Astrocyte of the spinal cord (primary cell): ENCODE results near the gene PKNOX2.
A peak's percentile ranks its signal among the peaks of the same experiment; 100 is the strongest.

Experiments
- DNase-seq: peaks from one replicate; pipeline ENCODE4 v3.0.0; 2011; ENCODE audit warnings: low read depth, low spot score
- H3K4me3 ChIP-seq: 2 replicates; pipeline ENCODE4 v1.5.1; 2011; ENCODE audit warnings: low read depth, mild to moderate bottlenecking, low read length, moderate library complexity
- in situ Hi-C: cut with HindIII; loops from 2 replicates; pipeline ENCODE4 v1.10.0; 2017; ENCODE audit warnings: low sequenced_read_pairs
- TF ChIP-seq, protein P1 (sequence below): IDR thresholded peaks from 2 replicates; pipeline ENCODE4 v1.5.1; 2012; ENCODE audit warnings: low read depth, mild to moderate bottlenecking, low read length, inconsistent platforms

Gene PKNOX2

GRCh38 chr11:125315079-125315740, 150.7 kb downstream of the PKNOX2 start:
- in situ Hi-C loops = no loop called here
- DNase-seq = peak; percentile 37
- no peak overlapping the region for H3K4me3 ChIP-seq
- TF ChIP-seq, protein P1, sequence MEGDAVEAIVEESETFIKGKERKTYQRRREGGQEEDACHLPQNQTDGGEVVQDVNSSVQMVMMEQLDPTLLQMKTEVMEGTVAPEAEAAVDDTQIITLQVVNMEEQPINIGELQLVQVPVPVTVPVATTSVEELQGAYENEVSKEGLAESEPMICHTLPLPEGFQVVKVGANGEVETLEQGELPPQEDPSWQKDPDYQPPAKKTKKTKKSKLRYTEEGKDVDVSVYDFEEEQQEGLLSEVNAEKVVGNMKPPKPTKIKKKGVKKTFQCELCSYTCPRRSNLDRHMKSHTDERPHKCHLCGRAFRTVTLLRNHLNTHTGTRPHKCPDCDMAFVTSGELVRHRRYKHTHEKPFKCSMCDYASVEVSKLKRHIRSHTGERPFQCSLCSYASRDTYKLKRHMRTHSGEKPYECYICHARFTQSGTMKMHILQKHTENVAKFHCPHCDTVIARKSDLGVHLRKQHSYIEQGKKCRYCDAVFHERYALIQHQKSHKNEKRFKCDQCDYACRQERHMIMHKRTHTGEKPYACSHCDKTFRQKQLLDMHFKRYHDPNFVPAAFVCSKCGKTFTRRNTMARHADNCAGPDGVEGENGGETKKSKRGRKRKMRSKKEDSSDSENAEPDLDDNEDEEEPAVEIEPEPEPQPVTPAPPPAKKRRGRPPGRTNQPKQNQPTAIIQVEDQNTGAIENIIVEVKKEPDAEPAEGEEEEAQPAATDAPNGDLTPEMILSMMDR = no peak

- no peak for DNase-seq
- TF ChIP-seq, protein P1 = no peak
- in situ Hi-C loops = no loop called here
- no peak overlapping the region for H3K4me3 ChIP-seq
These were observed 152.9 kb downstream of the PKNOX2 start for GRCh38 chr11:125317416-125317815.

DNA sequence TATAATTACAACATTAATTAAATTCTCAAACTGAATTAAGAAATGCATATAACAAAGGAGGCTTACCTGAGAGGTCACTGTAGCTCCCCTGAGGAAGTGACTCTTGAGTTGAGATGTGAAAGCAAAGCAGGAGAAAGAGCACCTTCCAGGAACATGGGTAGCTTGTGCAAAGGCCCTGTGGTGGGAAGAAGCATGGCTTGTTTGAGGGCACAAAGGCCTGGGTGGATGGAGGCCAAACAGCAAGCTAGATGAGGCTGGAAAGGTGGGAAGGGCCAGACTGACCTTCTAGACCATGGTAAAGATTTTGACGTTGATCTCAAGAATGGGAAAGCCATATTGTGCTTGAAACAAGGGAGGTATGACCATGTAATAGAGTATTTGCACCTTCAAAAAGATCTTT, 155.1 kb downstream of the PKNOX2 start:
- H3K4me3 ChIP-seq = no peak overlapping the region
- TF ChIP-seq, protein P1 = no peak
- DNase-seq = no peak
- in situ Hi-C loops = no loop called here

DNA sequence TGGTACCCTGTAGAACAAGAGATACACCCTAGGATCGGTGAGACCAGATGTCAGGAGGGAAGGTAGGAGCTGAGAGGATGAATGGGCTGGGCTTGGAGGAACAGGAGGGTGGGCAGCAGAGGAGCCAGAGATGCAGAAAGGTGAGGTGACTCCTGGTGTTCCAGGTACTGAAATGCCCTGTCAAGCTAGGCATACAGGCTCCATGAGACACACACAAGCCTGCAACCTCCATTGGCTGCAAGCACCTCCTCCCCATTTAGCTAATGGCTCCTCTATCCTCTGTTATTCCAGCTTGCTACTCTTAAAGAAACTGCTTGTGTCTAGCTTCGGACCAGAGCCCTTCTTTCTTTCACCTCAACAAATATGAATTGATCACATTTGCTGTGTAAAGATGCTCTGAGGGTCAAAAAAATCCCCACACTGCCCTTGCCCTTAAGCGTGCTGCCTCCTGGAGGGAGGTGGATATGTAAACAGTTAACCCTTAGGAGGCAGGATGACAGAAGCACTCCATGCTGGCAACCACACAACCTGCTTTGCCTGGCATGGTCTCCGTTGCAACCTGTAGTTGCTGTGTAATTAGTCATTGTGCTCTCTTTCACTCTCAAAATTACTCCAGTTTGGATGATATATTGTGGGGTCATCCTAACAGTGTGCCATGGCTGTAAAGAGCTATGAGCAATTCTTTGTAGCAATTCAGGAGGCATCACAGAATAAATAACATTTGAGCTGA, 156.0 kb downstream of the PKNOX2 start:
- no peak overlapping the region for H3K4me3 ChIP-seq
- no peak for DNase-seq
- TF ChIP-seq, protein P1 = no peak
- in situ Hi-C loops = no loop called here

DNA sequence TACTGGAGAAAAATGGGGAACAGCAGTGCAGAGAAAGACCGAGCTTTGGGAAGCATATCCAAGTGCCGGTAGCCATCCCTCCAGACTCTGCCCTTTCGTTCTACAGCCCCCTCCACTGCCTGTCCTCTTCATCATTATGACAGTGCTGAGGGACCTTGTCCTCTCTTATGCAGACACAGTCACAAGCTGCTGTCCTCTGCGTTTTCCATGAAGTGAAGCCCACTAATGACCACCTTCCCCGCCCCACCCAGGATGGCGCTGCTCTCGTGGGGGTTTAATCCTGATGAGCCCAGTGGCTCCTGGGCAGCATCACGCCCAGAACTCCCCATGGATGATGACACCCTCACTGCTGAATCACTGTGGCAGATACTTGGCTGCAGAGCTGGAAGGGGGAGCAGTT, 157.7 kb downstream of the PKNOX2 start:
- TF ChIP-seq, protein P1 = no peak
- in situ Hi-C loops = no loop called here
- no peak for DNase-seq
- no peak overlapping the region for H3K4me3 ChIP-seq

DNA sequence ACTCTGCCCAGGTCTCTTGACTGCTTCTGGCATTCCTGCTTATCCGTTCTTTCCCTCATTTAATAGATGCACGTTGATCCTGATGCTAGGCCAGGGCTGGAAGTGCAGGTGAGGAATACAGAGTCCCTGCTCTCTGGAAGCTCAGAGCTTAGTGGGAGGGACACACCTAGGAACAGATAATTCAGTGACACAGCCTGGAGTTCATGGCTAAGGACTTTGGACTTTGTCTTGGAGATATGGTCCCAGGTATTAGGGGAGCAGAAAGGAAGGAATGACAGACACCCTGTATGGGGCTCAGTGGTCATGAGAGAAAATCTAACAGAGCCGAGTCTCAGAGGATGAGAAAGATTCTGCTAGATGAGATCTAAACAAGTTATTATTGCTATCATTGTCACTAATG, 160.6 kb downstream of the PKNOX2 start:
- no peak overlapping the region for H3K4me3 ChIP-seq
- DNase-seq = no peak
- in situ Hi-C loops = no loop called here
- TF ChIP-seq, protein P1 = no peak
